ENCODE results near the gene TM4SF5.
"Not testable (repeated sequence)": the region's sequence is repeated elsewhere in the genome, so short reads cannot be mapped to it uniquely, and the experiment has no call there.

TM4SF5 gene

DNA sequence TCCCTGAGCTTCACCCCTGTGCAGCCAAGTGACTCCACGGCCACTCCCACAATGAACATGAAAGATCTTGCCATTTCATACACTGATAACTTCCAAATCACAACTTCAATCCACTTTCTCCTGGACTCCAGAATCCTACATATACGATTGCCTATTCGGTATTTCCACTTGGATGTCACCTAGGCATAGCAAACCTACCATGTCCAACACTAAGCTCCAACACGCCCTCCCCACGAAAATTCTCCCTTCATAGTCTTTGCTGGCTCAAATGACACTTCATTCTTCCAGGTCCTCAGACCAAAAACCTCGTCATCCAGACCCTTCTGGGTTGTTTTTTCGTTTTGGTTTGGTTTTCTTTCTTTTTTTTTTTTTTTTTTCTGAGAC, 19.0 kb downstream of the TM4SF5 start:
- no peak for DNase-seq

DNA sequence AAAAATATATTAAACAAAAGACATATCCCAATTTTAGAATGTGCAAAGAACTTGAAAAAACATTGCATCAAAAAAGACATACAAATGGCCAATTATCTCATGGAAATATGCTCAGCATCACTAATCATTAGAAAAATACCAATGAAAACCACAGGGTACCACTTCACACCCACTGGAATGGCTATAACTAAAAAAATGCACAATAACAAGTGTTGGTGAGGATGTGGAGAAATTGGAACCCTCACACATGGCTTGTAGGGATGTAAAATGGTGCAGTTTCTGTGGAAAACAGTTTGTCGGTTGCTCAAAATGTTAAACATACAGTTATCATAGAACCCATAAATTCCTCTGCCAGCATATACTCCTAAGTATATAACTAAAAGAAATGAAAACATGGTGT, 23.5 kb downstream of the TM4SF5 start:
- DNase-seq, result no peak

DNA sequence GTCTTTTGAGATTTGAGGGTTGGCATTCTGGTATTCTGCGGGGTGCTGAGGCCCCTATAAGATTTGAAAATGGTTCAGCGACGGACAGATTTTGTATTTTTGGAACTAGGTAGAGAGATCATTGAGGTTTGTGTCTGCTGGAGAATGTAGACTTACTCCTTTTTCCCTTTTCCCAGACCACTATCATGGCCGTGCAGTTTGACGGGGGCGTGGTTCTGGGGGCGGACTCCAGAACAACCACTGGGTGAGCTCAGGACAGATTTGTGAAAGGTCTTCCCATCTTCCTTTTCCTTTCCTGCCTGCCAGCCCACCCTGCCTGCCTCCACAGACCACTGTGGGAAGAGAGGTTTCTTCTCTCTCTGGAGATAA, 24.9 kb downstream of the TM4SF5 start:
- DNase-seq, result peak; percentile 16

- no peak for DNase-seq
Observed at GRCh38 chr17:4800462-4801196, 28.9 kb downstream of the TM4SF5 start.

GRCh38 chr17:4802228-4802627, 30.5 kb downstream of the TM4SF5 start, which contains the start of gene C17orf114:
C17orf114 (minus strand) TSS chr17:4802328.
- DNase-seq, result no peak

- DNase-seq, result peak; percentile 39
Observed at GRCh38 chr17:4806456-4806776, 34.7 kb downstream of the TM4SF5 start.

- DNase-seq, result peak; percentile 88
Observed at GRCh38 chr17:4806777-4807604, 35.3 kb downstream of the TM4SF5 start, which contains the start of gene PLD2. PLD2 (plus strand) TSS chr17:4807152; CDS start chr17:4807773, 621 bp downstream.

DNA sequence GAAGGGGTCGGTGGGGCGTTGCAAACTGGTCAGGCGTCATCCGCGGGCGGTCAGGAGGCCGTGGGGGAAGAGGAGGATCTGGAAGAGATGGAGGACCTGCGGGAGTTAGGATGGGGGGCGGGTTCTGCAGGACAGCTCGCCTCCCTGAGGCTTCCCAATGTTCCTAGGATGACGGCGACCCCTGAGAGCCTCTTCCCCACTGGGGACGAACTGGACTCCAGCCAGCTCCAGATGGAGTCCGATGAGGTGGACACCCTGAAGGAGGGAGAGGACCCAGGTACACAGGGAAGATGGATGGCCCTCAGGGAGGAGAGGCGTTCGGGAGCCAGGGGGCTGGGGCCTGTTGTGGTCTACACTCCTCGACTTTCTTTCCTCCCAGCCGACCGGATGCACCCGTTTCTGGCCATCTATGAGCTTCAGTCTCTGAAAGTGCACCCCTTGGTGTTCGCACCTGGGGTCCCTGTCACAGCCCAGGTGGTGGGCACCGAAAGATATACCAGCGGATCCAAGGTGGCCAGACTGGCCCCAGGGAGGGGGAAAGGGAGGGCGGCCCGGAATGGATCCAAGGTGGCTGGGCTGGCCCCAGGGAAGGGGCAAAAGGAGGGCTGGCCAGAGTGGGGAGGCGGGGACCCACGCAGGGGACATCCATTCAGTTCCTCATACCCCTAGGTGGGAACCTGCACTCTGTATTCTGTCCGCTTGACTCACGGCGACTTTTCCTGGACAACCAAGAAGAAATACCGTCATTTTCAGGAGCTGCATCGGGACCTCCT, 36.1 kb downstream of the TM4SF5 start:
- no peak for DNase-seq

GRCh38 chr17:4808378-4808767, 36.7 kb downstream of the TM4SF5 start:
- DNase-seq, result no peak

DNA sequence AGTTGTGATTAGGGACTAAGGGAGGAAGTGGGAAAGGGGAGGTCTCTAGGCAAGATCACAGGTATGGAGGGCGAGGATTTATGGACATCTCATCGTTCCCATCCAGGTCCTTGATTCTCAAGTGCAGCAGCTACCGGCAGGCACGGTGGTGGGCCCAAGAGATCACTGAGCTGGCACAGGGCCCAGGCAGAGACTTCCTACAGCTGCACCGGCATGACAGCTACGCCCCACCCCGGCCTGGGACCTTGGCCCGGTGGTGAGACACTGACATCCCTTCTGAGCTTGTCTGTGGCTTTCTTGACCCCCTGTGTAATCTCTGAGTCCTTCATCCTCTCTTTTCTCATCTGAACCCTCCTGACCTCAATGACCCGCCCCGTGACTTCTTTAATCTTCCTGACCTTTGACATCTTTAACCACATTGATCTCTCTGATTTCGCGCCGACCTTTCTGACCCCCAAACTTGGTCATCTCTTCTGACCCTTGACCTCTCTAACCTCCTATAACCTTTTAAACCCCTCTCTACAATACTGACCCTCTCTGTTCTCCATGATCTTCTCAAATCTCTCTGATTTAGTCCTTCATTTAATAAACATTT, 39.1 kb downstream of the TM4SF5 start:
- DNase-seq, result no peak

- no peak for DNase-seq
Observed at GRCh38 chr17:4811471-4811870, 39.8 kb downstream of the TM4SF5 start.

DNA sequence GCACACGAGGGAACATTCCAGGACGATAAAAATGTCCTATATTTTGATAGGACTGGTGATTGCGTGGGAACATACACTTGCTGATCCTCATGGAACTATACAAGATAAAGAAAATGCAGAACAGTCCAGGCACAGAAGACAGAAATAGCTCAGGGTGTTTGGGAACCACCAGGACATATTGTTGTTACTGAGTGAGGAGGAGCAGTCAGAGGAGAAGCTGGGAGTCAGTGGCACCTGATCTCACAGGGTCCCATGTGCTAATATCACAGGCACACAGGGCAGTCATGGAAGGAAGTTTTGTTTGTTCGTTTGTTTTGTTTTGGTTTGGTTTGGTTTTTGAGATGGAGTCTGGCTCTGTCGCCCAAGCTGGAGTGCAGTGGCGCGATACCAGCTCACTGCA, 41.0 kb downstream of the TM4SF5 start:
- DNase-seq, result no peak

- DNase-seq, result no peak
Observed at GRCh38 chr17:4815043-4815675, 43.5 kb downstream of the TM4SF5 start.

- DNase-seq, result no peak
Observed at GRCh38 chr17:4816826-4817225, 45.1 kb downstream of the TM4SF5 start.

- DNase-seq, result no peak
Observed at GRCh38 chr17:4818276-4818675, 46.6 kb downstream of the TM4SF5 start.

DNA sequence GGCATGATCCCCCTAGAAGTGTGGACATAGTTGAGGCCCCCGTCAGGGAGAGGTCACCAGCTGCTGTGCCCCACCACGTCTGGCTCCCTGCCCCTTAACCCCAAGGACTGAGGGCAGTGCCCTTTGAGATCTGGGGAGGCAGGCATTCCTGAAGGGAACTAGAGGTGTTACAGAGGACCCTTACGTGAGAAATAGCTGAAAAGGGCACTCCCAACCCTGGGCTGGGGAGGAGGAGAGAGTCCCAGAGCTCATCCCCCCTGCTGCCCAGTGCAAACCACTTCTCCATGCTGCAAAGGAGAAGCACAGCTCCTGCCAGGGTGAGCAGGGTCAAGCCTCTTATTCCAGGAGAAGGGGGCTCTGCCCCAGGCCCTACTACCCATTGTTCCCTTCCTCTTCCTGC, 51.1 kb downstream of the TM4SF5 start:
- DNase-seq, result no peak

- DNase-seq, result no peak
Observed at GRCh38 chr17:4823373-4824089, 51.8 kb downstream of the TM4SF5 start.

GRCh38 chr17:4827399-4827798, 55.7 kb downstream of the TM4SF5 start:
- DNase-seq, result peak; percentile 33

DNA sequence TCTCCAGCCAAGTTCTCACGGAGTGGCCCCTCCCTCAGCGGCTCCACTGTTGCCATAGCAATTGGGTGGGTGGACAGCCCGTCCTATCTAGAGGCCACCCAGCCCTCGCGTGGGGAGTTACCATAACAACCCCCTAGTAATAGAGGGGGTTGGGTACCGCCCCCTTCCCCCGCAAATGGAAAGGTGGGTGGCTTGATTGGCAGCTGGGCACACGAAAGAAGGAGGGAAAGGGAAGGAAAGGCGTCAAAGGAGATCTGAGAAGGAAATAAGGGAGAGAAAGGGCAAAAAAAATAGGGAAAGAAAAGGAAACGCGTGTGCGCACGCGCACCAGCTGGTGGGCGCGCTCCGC, 61.1 kb downstream of the TM4SF5 start:
- DNase-seq, result not testable (repeated sequence)

All from NCI-H146 (cell line).